Measurements from ENCODE around the gene MT4.

MT4 gene

DNA sequence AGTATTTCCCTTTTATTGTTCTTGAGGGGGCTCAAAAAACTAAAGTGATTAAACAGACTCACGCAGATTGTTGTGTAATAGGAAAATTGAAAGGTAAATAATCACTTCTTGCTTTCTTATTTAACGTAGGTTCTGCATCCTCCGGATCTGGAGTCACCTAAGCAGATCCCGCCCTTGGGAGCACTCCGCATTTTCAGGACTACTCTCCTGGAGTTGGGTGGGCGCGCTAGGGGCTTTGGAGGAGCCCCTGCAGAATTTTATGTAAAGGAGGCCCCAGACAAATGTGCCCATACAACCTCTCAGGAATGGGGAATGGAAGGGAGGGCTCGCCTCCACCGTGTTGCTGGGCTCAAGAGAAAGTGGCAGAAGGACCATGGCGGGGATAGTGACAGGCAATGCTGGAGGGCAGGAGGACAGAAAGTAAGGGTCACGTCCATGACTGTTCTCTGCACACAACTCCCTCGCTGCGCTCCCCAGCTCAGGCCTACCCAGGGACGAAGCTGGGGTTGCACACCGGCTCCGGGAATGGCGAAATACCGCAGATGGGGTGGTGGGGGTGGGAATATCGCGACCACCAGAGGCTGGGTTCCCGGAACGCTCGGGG is 51.8 kb downstream of the MT4 start:
- H3K27ac ChIP-seq, result no peak overlapping the region
- TF ChIP-seq, protein P1, sequence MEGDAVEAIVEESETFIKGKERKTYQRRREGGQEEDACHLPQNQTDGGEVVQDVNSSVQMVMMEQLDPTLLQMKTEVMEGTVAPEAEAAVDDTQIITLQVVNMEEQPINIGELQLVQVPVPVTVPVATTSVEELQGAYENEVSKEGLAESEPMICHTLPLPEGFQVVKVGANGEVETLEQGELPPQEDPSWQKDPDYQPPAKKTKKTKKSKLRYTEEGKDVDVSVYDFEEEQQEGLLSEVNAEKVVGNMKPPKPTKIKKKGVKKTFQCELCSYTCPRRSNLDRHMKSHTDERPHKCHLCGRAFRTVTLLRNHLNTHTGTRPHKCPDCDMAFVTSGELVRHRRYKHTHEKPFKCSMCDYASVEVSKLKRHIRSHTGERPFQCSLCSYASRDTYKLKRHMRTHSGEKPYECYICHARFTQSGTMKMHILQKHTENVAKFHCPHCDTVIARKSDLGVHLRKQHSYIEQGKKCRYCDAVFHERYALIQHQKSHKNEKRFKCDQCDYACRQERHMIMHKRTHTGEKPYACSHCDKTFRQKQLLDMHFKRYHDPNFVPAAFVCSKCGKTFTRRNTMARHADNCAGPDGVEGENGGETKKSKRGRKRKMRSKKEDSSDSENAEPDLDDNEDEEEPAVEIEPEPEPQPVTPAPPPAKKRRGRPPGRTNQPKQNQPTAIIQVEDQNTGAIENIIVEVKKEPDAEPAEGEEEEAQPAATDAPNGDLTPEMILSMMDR (conservative IDR thresholded peaks at IDR 0.05), result no peak
- TF ChIP-seq ZFX (IDR thresholded peaks at IDR 0.05), result no peak

DNA sequence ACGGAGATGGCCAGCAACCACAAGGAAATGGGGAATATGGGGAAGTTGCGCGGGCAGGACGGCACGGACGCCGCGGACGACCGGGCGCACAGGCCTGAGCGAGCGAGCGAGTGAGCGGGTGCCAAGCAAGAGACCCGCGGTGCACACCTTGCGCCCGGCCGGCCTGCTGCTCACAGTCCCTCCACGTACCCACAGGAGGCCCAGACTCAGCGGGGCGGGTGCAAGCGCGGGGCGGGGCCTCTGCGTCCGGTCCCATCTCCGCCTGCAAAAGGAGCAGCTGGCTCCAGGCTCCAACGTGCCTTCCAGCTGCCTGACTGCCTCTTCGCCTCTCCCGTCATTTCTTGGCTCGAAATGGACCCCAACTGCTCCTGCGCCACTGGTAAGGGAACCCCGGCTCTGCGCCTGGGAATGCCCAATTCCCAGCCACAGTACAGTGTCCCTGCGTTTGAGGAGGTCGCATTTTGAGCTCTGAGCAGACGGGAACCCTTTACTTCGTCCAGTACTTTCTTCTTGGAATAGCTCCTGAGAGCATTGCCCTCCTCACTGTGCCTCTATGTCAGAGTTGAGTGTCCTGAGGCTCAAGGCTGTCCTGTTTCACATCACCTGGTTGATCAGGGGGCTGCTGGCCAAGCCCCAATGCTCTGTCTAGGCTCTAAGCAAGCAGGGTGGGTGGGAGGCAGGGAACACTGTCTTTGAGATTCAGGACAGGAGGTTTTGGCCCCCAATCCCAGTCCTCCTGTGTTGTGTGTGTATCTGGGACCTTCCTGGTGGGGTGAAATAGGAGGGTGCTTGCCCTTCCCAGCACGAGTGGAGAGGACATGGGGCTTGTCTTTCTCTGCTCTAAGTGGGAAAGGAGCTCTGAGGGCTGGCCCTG is 52.6 kb downstream of the MT4 start:
- TF ChIP-seq ZFX (IDR thresholded peaks at IDR 0.05), result no peak
- TF ChIP-seq, protein P1 (conservative IDR thresholded peaks at IDR 0.05), result no peak
- no peak overlapping the region for H3K27ac ChIP-seq

DNA sequence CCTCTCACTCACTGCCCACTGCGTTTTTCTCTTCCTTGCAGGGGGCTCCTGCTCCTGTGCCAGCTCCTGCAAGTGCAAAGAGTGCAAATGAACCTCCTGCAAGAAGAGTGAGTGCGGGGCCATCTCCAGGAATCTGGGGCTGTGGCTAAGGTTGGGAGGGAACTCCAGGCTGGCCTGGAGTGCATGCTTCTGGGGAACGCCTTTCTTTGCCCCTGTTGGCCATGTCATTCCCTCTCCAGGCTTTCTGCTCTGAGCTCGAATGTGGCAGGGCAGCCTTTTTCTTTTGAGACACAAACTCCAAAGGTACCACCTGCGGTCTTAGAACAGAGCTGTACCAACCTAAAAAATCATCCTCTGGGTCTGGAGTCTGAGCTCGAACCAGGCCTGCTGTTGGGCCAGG is 53.3 kb downstream of the MT4 start:
- no peak overlapping the region for H3K27ac ChIP-seq
- no peak for TF ChIP-seq ZFX (IDR thresholded peaks at IDR 0.05)
- TF ChIP-seq, protein P1 (conservative IDR thresholded peaks at IDR 0.05), result no peak
